GM19372 (cell line): ENCODE data around the gene PRMT5.
A peak's percentile ranks its signal among the peaks of the same experiment; 100 is the strongest.
"Not testable (repeated sequence)": the region's sequence is repeated elsewhere in the genome, so short reads cannot be mapped to it uniquely, and the experiment has no call there.

Experiments
- ATAC-seq: cut with Tn5 transposase; IDR thresholded peaks from one replicate; pipeline ENCODE4 v1.9.1; 2021; ENCODE audit warnings: mild to moderate bottlenecking, low read depth, moderate library complexity; ENCODE audit not compliant: unreplicated experiment

Gene PRMT5

DNA sequence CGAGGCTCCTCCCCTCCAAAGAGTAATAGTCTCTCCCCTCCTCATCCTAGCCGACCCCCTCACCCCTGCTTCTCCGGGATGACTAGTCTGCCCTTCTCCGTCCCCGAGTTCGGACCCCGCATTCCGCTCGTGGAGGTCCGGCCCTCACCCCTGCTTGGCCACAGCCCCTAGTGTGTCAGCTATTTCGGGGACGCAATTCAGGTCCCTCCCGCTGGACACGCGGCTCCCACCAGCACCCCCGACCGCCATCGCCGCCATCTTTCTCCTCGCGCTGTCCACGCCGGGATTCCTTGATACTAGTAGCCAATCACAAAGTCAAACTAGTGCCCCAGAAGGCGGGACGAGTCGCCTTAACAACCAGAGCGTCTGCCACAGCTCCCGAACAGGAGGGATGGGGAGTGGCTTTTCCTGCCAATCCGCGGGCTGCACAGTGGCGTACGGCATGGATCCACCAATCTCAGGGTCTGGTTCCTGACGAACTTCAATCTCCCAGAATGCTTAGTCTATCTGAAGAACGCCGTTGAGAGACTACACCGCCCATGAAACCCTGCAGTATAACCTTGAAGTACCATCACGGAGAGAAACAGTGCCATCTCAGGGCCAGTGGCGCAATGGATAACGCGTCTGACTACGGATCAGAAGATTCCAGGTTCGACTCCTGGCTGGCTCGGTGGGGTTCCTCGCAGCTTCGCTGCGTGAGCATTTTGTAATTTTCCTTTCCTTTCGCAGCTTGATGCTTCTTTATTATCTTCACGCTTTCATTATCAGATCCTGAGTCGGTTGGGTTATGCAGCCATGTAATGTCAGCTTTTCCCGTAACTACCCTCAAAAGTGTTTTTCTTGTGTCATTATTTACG lies at the start of gene PRMT5:
Gene PRMT5 (minus strand): TSS at position 273 of the 857 bp plus-strand sequence. CDS start 15 bp downstream, at position 258.
- peak; percentile 94 for ATAC-seq

DNA sequence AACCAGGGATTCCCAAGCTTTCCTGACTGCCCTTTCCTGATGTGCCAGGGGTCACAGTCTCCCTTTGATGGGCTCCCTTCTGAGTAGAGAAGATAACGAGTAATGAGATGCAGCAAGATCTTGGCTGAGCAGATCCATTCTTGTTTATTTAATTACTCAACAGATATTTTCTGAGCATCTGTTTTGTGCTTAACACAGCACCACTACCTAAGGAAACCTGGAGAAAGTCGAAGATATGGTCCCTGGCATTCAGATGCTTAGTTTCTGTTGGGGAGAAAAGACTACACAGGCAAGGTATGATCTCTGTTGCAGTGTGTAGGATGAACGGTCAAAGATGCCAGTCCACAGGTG lies 49.3 kb upstream of the PRMT5 start:
- no peak for ATAC-seq

DNA sequence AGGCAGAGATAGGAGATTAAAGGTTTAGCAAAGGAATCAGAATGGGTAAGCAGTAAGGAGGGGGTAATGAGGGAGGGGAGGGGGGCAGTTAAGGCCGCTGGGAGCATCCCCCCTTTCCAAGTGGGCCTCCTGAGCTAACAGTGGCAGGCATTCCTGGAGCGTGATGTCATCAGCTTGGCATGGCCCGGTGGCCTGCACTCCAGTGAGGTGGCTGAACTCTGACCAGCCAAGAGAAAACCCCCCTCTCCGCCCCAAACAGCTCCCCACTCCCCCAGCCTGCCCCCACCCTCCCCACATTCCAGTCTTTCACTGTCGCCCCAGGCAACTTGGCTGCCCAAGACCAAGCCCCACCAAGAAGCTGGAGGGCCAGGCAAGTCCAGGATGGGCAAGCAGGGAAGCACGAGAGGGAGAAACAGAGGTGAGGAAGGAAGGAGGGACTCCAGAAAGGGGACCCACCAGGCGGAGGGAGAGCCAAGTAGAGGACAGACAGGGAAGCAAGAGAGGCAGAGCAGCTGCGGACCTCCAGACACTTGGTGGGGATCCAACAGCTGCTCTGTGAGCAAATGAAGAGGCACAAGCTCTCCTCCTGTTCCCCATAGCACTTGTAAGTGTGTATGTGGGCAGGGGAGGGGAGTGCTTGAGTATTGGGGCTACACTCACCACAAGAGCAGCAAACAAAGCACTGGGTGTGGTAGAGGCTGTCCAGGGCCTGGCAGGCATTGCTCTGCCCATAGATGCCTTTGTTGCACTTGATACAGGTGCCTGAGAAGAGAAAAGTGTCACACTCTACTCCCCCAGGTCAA lies 48.7 kb upstream of the PRMT5 start:
- ATAC-seq: no peak

DNA sequence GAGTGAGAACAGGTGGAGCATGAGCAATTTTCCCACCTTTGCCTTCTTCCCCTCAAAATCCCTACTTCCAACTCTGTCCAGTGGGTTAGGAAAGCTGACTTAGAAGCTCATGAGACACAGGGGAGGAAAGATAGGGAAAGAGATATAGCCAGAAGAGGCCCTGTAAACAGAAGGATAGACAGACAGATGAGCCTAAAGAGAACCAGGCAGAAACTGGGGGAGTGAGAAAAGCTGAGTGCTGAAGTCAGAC lies 48.2 kb upstream of the PRMT5 start:
- no peak for ATAC-seq

DNA sequence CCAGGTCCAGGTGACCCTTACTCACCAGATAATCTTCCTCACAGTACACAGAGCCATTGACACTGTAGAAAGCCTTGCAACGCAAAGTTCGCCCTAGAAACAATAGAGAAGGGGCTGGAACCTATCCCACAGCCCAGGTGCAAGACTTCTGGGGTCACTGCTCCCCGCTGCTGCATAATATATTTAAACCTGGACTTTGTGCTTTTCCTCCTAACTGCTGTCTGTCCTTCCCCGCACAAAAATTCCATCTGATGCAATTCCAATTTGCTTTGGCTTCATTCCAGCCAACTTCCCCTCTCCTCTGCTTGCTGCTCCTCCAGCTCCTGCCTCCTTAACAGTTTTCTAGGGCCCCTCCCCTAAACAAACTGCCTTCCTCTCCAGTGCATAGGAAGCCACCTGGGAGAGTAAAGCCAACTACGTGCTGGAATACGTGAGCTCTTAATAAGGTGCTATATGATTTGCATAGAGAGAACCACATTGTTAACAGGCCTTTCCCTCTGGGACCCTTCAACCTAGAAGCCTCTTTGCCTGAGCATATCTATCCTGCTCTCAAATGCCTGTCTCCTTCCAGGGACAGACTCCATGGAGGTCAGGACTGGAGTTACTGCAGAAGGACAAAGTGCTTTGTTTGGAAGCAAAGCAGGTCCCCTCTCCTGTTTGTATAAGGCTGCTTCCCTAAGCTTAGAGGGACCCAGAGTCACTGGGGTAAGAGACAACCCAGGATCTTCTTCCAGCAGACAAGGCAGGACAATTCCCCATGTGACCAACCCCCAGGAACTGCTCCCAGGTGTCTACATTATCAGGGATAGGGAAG lies 47.7 kb upstream of the PRMT5 start:
- ATAC-seq: no peak

DNA sequence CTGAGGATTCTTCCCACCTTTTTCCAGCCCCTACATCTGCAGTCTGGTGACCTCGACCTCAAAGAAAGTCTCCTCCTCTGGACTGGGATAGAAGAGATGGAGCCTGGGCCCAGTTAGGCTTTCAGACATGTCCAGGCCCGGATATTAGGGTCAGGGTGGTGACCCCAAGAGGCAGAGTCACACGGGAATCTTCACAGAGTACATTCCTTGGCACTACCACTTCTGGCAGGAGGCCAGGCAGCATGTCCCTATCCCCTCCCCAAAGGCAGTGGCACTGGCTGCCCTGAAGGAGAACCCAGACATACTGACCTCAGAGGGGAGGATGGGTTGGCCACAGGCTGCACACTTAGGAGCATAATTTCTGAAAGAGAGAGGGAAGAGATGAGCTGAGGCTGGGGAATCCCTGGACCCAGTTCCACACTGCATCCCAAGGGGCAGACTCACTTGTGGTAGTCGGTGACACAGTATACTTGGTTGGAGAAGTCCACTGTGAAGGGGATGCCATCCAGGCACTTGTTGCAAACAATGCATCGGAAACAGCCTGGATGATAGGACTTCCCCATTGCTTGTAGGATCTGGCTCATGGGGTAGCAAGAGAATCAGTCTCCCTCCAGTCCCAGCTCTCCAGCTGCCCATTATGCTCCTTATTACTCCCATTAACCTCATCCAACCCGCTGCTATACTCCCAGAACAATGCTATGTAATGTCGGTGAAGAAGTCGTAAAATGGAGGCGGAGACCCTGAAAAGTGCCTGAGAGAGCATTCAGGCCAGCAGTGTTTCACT lies 45.5 kb upstream of the PRMT5 start:
- ATAC-seq: no peak

DNA sequence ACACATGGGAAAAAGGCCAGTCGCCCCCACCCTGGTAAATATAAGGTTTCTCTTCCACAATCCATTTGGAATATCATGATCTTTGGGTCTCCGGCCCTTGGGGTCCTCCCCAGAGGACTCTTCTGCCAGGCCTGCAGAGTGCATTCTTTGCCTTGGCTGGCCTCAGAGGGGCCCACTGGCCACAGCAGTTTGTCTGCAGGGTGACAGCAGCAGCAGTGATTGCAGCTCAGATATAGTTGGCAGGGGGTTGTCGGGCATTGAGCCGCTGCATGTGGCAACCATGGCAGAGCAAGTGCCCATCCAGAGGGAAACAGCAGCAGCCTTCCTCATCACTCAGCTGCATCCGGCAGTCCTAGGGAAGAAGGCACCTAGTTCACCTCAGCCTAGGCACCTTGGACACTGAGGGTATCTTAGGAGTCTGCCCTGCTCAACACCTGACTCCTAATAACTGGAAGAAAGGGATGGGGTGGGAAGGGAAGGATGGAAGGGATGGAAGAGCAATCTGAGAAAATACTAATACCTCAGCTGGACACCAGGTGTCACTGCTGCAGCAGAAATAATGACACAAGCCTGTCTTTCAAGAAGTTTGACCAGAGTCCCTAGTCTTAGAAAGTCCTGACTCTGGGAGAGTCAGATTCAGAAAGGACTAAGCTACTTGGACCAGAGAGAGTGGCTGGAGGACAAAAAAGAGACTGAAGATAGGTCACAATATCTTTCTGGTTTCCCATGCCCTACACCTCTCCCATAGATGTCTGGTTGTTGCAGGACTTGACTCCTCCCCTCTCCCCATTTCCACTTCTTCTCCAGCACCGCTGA lies 44.2 kb upstream of the PRMT5 start:
- ATAC-seq: no peak

DNA sequence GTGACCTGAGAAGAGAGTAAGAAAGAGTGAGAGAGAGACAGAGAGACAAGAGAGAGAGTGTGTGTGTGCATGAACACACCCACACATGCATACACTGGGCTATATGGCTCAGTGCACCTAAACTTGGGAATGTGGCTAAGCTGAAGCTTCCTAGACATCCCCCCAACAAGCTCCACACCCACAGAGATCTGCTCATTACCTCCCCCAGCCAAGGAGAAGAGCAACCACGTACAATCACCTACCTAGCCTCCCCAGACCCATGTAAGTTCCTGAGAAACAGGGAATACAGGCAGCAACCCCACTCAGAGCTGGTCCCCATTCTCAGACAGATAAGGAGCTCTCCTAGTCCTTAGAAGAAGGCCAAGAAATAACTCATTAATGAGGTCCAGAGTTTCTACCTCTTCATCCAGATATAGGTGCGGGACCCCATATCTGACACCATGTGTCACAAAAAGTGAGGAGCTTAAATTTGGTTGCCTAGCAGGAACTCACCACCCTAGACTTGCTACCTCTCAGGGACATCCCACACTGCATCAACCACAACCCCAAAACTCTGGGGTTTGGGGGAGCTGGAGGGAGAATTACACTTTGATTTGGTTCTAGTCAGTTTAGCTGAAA lies 43.2 kb upstream of the PRMT5 start:
- ATAC-seq: no peak

DNA sequence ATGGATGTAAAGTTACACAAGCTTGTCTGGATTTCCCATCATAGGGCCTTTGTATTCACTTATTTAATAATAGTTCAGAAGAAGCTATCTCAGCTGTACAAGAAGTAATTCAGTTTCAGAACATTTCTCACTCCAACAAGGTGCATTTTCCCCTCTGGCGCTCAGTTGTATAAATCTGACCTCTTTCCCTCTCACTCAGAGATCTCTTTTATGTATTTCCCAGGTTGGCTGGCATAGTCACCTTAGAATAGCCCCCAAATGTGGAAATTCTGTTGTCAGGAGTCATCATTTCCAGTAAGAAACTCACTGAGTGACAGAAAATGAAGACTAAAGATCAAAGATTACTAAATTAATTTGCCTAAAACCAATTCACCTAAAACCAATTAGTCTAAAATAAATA lies 42.0 kb upstream of the PRMT5 start:
- no peak for ATAC-seq

DNA sequence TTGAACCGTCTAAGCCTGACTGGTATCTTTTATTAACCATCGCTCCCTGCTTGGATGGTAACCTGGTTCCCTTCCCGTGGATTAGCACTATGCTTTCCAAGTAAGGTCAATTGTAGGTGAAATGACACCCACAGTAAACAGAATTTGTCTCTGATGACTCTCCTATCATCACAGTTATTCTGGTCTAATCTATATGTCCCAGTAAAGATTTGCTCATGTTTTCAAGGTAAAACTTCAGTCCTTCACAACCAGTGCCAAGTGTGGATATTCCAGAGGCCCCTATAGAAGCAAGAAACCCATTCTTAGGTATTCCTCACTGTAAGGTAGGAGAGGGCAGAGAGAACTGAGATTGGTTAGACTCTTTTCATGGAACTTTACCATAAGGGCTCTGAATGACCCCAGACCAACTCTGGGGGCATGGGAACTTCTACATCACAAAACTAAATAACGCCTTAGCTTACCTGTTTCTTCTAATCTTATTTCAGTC lies 37.6 kb upstream of the PRMT5 start:
- ATAC-seq: no peak

DNA sequence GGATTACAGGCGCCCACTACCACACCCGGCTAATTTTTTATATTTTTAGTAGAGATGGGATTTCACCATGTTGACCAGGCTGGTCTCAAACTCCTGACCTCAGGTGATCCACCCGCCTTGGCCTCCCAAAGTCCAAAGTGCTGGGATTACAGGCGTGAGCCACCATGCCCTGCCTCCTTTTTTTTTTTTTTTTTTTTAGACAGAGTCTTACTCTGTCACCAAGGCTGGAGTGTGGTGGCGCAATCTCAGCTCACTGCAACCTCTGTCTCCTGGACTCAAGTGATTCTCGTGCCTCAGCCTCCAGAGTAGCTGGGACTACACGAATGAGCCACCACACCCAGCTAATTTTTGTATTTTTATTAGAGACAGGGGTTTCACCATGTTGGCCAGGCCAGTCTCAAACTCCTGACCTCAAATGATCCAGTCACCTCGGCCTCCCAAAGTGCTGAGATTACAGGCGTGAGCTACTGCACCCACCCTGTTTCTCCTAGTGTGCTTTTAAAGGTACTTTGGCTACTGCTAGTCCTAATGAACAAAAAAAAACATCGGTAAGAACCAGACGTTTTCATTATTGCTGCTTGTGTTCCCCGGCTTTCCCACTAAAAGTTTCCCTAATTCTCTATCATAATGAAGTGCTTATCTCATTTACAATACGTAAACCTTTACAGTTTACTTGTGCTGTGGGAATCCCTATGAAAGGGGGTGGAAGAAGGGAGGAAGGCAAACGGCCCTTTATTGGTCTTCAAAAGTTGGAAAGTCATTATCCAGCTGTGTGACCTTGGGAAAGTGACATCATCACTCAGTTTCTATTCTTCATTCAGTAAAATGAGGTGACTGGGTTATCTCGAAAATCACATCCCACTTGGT lies 37.0 kb upstream of the PRMT5 start:
- not testable (repeated sequence) for ATAC-seq

DNA sequence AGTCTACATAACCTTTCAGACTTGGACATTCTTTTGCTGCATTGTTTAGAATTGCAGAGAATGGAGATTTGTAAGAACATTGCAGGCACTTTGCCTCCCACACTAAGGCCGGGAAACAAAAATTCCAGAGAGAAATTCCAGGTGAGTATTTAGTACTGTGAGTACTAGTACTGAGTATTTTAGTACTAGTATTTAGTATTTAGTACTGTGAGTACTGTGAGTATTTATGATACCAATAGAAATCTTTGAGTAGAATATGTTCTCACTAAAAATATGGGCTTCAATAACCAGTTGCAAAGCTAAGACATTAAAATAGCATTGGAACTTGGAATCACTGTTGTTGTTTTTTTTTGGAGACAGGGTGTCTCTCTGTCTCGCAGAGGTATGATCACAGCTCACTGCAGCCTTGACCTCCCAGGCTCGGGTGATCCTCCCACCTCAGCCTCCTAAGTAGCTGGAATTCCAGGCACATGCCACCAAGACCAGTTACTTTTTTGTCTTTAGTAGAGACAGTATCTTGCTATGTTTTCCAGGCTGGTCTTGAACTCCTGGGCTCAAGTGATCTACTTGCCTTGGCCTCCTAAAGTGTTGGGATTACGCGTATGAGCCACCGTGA lies 33.0 kb upstream of the PRMT5 start:
- no peak for ATAC-seq

DNA sequence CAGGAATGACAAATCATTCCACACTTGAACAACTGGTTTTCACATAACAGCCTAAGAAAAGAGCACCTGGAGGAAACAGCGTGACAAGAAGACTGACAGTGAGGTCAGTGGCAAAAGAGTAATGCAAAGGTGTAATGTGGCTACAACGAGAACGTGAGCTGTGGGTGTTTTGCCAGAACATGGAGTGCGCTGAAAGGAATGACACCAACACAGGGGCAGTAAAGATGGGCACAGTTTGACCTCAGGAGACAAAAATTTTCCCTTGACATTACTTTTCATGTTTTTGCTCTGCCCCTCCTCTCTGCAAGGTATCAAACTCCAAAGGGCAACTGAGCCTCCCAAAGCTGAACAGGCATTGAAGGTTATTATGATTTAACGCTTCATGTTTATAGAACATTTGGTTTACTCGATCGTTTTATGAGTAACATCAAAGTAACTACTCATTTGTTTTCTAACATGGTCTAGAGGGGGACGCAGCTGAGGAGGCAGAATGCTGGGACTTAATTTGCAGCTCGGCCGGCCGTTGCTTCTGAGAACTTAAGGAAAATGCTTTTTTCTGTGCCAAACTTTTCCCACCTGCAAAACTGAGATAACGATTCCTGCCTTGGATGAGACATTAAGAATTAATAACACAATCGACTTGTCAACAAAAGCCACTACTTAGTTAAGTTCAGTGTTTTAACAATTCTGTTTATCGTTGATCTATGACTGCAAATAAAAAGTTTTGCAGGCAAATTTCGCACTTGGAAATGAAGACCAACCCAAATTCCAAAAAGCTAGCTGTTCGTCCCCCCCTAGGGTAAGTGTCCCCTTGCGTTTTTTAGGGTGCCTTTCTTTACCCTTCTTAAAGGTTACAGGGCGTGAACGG lies 26.8 kb upstream of the PRMT5 start:
- no peak for ATAC-seq

DNA sequence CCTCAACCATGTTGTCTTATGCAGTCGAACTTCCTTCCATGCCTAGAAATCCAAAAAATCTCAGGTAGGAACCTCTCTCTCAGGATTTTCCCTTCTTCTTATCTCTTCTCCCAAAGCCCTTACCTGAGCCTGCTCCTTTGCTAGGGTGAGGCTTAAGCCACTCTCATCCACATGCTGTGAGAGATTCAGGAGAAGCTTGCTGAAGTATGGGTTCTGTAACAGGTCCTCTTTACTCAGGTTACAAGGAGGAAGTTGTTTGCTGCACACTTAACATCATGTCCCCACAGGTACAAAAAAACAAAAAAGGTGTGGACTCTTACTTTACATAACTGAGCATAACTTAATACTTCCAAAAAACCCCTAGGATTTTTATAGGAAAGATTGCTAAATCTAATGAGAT lies 23.2 kb upstream of the PRMT5 start:
- ATAC-seq: no peak

DNA sequence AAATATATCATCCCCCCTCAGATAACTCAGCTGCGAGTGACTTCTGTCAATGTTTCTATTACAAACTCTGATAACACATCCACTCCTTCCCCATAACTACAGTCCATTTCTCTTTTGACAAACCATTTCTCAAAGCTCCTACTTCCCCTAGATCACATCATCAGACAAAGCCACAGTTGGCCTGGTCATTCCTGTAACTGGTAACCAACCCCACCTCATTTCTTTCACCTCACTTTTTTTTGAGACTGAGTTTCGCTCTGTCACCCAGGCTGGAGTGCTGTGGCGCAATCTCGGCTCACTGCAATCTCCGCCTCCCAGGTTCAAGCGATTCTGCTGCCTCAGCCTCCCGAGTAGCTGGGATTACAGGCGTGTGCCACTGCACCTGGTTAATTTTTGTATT lies 22.6 kb upstream of the PRMT5 start:
- not testable (repeated sequence) for ATAC-seq

DNA sequence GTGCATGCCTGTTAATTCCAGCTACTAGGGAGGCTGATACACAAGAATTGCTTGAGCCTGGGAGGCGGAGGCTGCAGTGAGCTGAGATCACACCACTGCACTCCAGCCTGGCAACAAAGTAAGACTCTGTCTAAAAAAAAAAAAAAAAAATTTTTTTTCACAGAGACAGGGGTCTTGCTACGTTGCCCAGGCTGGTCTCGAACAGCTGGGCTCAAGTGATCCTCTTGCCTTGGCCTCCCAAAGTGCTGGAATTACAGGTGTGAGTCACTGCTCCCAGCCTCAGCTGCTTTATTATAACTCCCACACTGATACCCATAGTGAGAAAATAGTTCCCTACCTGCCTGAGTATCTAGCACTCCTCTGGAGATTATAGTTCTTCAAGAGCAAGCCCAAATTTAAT lies 16.5 kb upstream of the PRMT5 start:
- no peak for ATAC-seq

DNA sequence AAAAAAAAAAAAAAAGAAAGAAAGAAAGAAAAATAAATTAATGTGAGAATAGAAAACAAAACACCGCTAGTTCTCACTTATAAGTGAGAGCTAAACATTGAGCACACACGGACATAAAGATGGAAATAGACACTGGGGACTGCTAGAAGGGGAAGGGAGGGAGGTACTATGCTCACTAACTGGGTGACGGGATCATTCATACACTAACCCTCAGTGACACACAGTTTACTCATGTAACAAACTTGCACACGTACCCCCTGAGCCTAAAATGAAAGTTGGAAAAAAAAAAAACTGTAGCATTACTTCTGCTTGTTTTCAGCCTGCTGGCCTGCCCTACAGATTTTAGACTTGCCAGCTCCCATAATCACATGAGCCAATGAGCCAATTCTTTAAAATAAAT lies 10.5 kb upstream of the PRMT5 start:
- no peak for ATAC-seq
